Measurements from ENCODE around the gene TIMM9. TPM values are rescaled to one million over a fixed set of nuclear protein-coding genes. Genes with fewer than 3 reads are reported as not detected.
"Not testable (repeated sequence)": the region's sequence is repeated elsewhere in the genome, so short reads cannot be mapped to it uniquely, and the experiment has no call there.

The TIMM9 gene
- total RNA-seq, 2 donors from 2014 or later, result 28.1 to 31.5 TPM

- ATAC-seq (no peak), DNase-seq (no peak)
- Mint-ChIP-seq H3K4me1 (peaks cover 31% of the 10 kb centered on the region), H3K27ac (peak overlapping the region; percentile 99), H3K27me3 (no peaks in the 10 kb centered on the region), H3K36me3 (ENCODE audit: low read depth) (peaks cover 2% of the 10 kb centered on the region), H3K4me3 (peak overlapping the region; percentile 97)
- H3K9me3 ChIP-seq (ENCODE audit: control insufficient read depth, low read length, poor library complexity, severe bottlenecking), result no peaks in the 10 kb centered on the region
Measured at GRCh38 chr14:58428118-58428683, 870 bp upstream of the TIMM9 start.

GRCh38 chr14:58426670-58427280, 556 bp downstream of the TIMM9 start:
- Mint-ChIP-seq H3K4me3 (peak overlapping the region; percentile 97), H3K4me1 (peaks cover 29% of the 10 kb centered on the region), H3K27me3 (no peaks in the 10 kb centered on the region), H3K27ac (peak overlapping the region; percentile 99), H3K36me3 (ENCODE audit: low read depth) (no peaks in the 10 kb centered on the region)
- peak; percentile 15 to 32 (median 26) for DNase-seq
- ATAC-seq, result peak; percentile 28
- no peaks in the 10 kb centered on the region for H3K9me3 ChIP-seq (ENCODE audit: control insufficient read depth, low read length, poor library complexity, severe bottlenecking)

GRCh38 chr14:58416934-58417333, 10.4 kb downstream of the TIMM9 start:
- not testable (repeated sequence) for H3K9me3 ChIP-seq (ENCODE audit: control insufficient read depth, low read length, poor library complexity, severe bottlenecking); DNase-seq; H3K27me3 Mint-ChIP-seq; ATAC-seq; H3K4me1 Mint-ChIP-seq; H3K27ac Mint-ChIP-seq; H3K4me3 Mint-ChIP-seq
- H3K36me3 Mint-ChIP-seq (ENCODE audit: low read depth), result peaks cover 12% of the 10 kb centered on the region

GRCh38 chr14:58415636-58416547, 11.4 kb downstream of the TIMM9 start:
- H3K27ac Mint-ChIP-seq, result no peak overlapping the region
- no peaks in the 10 kb centered on the region for H3K27me3 Mint-ChIP-seq
- H3K9me3 ChIP-seq (ENCODE audit: control insufficient read depth, low read length, poor library complexity, severe bottlenecking), result no peaks in the 10 kb centered on the region
- ATAC-seq, result no peak
- no peak for DNase-seq
- peaks cover 10% of the 10 kb centered on the region for H3K4me1 Mint-ChIP-seq
- peaks cover 10% of the 10 kb centered on the region for H3K36me3 Mint-ChIP-seq (ENCODE audit: low read depth)
- H3K4me3 Mint-ChIP-seq, result no peak overlapping the region

- H3K27ac Mint-ChIP-seq, result no peak overlapping the region
- H3K4me1 Mint-ChIP-seq, result peaks cover 10% of the 10 kb centered on the region
- no peak for DNase-seq
- no peak for ATAC-seq
- H3K36me3 Mint-ChIP-seq (ENCODE audit: low read depth), result peaks cover 10% of the 10 kb centered on the region
- no peaks in the 10 kb centered on the region for H3K27me3 Mint-ChIP-seq
- no peak overlapping the region for H3K4me3 Mint-ChIP-seq
- no peaks in the 10 kb centered on the region for H3K9me3 ChIP-seq (ENCODE audit: control insufficient read depth, low read length, poor library complexity, severe bottlenecking)
Measured at GRCh38 chr14:58414845-58415244, 12.5 kb downstream of the TIMM9 start.

GRCh38 chr14:58408681-58409215, 18.6 kb downstream of the TIMM9 start:
- Mint-ChIP-seq H3K27ac (no peak overlapping the region), H3K27me3 (no peaks in the 10 kb centered on the region), H3K4me3 (no peak overlapping the region), H3K36me3 (ENCODE audit: low read depth) (no peaks in the 10 kb centered on the region), H3K4me1 (no peaks in the 10 kb centered on the region)
- ATAC-seq, result no peak
- H3K9me3 ChIP-seq (ENCODE audit: control insufficient read depth, low read length, poor library complexity, severe bottlenecking), result no peaks in the 10 kb centered on the region
- no peak for DNase-seq

GRCh38 chr14:58401587-58401986, 25.7 kb downstream of the TIMM9 start:
- no peaks in the 10 kb centered on the region for H3K9me3 ChIP-seq (ENCODE audit: control insufficient read depth, low read length, poor library complexity, severe bottlenecking)
- ATAC-seq, result no peak
- Mint-ChIP-seq H3K27ac (no peak overlapping the region), H3K4me3 (no peak overlapping the region), H3K27me3 (no peaks in the 10 kb centered on the region), H3K36me3 (ENCODE audit: low read depth) (no peaks in the 10 kb centered on the region), H3K4me1 (peaks cover 12% of the 10 kb centered on the region)
- DNase-seq, result no peak

- Mint-ChIP-seq H3K36me3 (ENCODE audit: low read depth) (no peaks in the 10 kb centered on the region), H3K27ac (no peak overlapping the region)
- no peak for ATAC-seq
Measured at GRCh38 chr14:58398895-58399294, 28.4 kb downstream of the TIMM9 start.

GRCh38 chr14:58398495-58398894, 28.8 kb downstream of the TIMM9 start:
- no peak for DNase-seq
- peaks cover 16% of the 10 kb centered on the region for H3K4me1 Mint-ChIP-seq
- no peaks in the 10 kb centered on the region for H3K9me3 ChIP-seq (ENCODE audit: control insufficient read depth, low read length, poor library complexity, severe bottlenecking)
- no peak overlapping the region for H3K27ac Mint-ChIP-seq
- no peak overlapping the region for H3K4me3 Mint-ChIP-seq
- ATAC-seq, result no peak
- H3K36me3 Mint-ChIP-seq (ENCODE audit: low read depth), result no peaks in the 10 kb centered on the region
- no peaks in the 10 kb centered on the region for H3K27me3 Mint-ChIP-seq

More at GRCh38 chr14:58398895-58399294, 28.4 kb downstream of the TIMM9 start:
- Mint-ChIP-seq H3K27me3 (no peaks in the 10 kb centered on the region), H3K4me1 (peaks cover 16% of the 10 kb centered on the region), H3K4me3 (no peak overlapping the region)
- no peaks in the 10 kb centered on the region for H3K9me3 ChIP-seq (ENCODE audit: control insufficient read depth, low read length, poor library complexity, severe bottlenecking)
- DNase-seq, result no peak

- ATAC-seq, result no peak
- Mint-ChIP-seq H3K36me3 (ENCODE audit: low read depth) (no peaks in the 10 kb centered on the region), H3K27me3 (no peaks in the 10 kb centered on the region), H3K27ac (peak overlapping the region; percentile 85), H3K4me1 (peaks cover 16% of the 10 kb centered on the region), H3K4me3 (peak overlapping the region; percentile 56)
- no peak for DNase-seq
- no peaks in the 10 kb centered on the region for H3K9me3 ChIP-seq (ENCODE audit: control insufficient read depth, low read length, poor library complexity, severe bottlenecking)
Measured at GRCh38 chr14:58397156-58397555, 30.2 kb downstream of the TIMM9 start.

- ATAC-seq, result peak; percentile 91
- peaks cover 13% of the 10 kb centered on the region for H3K4me1 Mint-ChIP-seq
- no peaks in the 10 kb centered on the region for H3K9me3 ChIP-seq (ENCODE audit: control insufficient read depth, low read length, poor library complexity, severe bottlenecking)
- DNase-seq, result peak; percentile 61 to 69 (median 67)
- H3K27ac Mint-ChIP-seq, result peak within 1 kb of the TSS; percentile 85
- H3K27me3 Mint-ChIP-seq, result no peaks in the 10 kb centered on the region
- no peaks in the 10 kb centered on the region for H3K36me3 Mint-ChIP-seq (ENCODE audit: low read depth)
- peak within 1 kb of the TSS; percentile 87 for H3K4me3 Mint-ChIP-seq
Measured at GRCh38 chr14:58395812-58396788, 31.2 kb downstream of the TIMM9 start, which contains the start of gene TOMM20L. Gene TOMM20L (plus strand): TSS chr14:58395930. CDS start chr14:58395958, 28 bp downstream.

- Mint-ChIP-seq H3K27ac (peak overlapping the region; percentile 60), H3K36me3 (ENCODE audit: low read depth) (no peaks in the 10 kb centered on the region)
- no peak for DNase-seq
Measured at GRCh38 chr14:58395562-58395811, 31.8 kb downstream of the TIMM9 start.

More at GRCh38 chr14:58395562-58395811, 31.8 kb downstream of the TIMM9 start:
- ATAC-seq, result no peak
- Mint-ChIP-seq H3K4me1 (peaks cover 13% of the 10 kb centered on the region), H3K4me3 (peak overlapping the region; percentile 87), H3K27me3 (no peaks in the 10 kb centered on the region)
- no peaks in the 10 kb centered on the region for H3K9me3 ChIP-seq (ENCODE audit: control insufficient read depth, low read length, poor library complexity, severe bottlenecking)
